Uterus (tissue), 2 donors: ENCODE measurements around the gene NECTIN1.

Experiments
- POLR2A ChIP-seq, 2 donors: fragments of 450-650 bp; IDR thresholded peaks; one replicate each; pipeline ENCODE4 v1.6.1; 2016; ENCODE audit warnings: antibody characterized with exemption in 2 of 2, mild to moderate bottlenecking in 1 of 2, moderate library complexity in 1 of 2
- TF ChIP-seq, protein P1 (sequence below), 4 experiments: fragments of 200-600 bp in 2 of 4; fragments of 450-650 bp in 2 of 4; sonication (generic) in 2 of 4; IDR thresholded peaks; one replicate each; pipeline ENCODE4 v1.5.1; 2016 to 2019; ENCODE audit warnings: antibody characterized with exemption in 4 of 4, mild to moderate bottlenecking in 2 of 4, moderate library complexity in 1 of 4

DNA sequence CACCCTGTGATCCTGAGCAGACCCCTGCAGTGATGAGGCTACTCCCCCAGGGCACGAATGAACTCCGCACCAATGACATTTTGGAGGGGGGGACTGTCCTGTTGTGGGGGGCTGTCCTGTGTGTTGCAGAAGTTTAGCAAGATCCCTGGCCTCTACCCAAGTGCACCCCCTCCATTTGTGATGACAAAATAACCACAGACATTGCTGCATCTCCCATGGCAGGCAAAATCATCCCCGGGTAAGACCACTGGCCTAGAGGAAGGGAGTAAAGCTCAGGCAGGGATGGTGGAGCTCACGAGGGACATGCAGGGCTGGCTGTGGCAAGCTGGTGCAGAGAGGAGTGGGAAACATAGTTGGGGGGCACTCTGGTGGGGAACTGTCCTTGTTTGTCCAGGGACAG lies 40.6 kb downstream of the NECTIN1 start:
- TF ChIP-seq, protein P1, sequence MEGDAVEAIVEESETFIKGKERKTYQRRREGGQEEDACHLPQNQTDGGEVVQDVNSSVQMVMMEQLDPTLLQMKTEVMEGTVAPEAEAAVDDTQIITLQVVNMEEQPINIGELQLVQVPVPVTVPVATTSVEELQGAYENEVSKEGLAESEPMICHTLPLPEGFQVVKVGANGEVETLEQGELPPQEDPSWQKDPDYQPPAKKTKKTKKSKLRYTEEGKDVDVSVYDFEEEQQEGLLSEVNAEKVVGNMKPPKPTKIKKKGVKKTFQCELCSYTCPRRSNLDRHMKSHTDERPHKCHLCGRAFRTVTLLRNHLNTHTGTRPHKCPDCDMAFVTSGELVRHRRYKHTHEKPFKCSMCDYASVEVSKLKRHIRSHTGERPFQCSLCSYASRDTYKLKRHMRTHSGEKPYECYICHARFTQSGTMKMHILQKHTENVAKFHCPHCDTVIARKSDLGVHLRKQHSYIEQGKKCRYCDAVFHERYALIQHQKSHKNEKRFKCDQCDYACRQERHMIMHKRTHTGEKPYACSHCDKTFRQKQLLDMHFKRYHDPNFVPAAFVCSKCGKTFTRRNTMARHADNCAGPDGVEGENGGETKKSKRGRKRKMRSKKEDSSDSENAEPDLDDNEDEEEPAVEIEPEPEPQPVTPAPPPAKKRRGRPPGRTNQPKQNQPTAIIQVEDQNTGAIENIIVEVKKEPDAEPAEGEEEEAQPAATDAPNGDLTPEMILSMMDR (IDR thresholded peaks at IDR 0.05): no peak
- TF ChIP-seq POLR2A (IDR thresholded peaks at IDR 0.05): no peak
